ENCODE data around the gene GPR25.

GRCh38 chr1:200908191-200908868, 35.5 kb downstream of the GPR25 start:
- TF ChIP-seq ASH2L (IDR thresholded peaks at IDR 0.05; ENCODE audit: borderline replicate concordance, low read depth): no peak
- TF ChIP-seq, protein P1, sequence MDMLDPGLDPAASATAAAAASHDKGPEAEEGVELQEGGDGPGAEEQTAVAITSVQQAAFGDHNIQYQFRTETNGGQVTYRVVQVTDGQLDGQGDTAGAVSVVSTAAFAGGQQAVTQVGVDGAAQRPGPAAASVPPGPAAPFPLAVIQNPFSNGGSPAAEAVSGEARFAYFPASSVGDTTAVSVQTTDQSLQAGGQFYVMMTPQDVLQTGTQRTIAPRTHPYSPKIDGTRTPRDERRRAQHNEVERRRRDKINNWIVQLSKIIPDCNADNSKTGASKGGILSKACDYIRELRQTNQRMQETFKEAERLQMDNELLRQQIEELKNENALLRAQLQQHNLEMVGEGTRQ (IDR thresholded peaks at IDR 0.05; ENCODE audit: borderline replicate concordance, low read depth, low read length): no peak
